NCI-H2196 (cell line): Measurements from ENCODE around the gene SPATA16.

Experiments used
- DNase-seq: peaks from one replicate; lab custom pipeline; 2025; ENCODE audit not compliant: unreplicated experiment; lab: John Stamatoyannopoulos, UW

SPATA16 gene

GRCh38 chr3:172958565-172958964, 182.5 kb downstream of the SPATA16 start:
- DNase-seq, result no peak

GRCh38 chr3:172953571-172953970, 187.5 kb downstream of the SPATA16 start:
- no peak for DNase-seq

GRCh38 chr3:172951511-172951910, 189.5 kb downstream of the SPATA16 start:
- DNase-seq, result no peak

DNA sequence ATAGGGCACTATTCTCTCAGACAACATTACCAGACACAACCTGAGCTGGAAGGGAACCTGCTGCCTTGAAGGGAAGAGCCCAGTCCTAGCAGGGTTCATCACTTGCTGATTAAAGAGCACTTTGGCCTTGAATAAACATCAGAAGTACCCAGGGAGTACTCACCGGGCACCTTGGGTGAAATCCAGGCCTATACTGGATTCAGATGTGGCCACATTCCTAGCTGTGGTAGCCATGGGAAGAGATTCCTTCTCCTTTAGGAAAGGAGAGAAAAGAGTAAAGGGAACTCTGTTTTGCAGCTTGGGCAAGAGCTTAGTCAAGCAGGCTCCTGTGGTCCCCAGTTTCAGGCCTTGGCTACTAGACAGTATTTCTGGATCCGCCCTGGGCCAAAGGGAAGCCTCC, 195.0 kb downstream of the SPATA16 start:
- peak; percentile 17 for DNase-seq

DNA sequence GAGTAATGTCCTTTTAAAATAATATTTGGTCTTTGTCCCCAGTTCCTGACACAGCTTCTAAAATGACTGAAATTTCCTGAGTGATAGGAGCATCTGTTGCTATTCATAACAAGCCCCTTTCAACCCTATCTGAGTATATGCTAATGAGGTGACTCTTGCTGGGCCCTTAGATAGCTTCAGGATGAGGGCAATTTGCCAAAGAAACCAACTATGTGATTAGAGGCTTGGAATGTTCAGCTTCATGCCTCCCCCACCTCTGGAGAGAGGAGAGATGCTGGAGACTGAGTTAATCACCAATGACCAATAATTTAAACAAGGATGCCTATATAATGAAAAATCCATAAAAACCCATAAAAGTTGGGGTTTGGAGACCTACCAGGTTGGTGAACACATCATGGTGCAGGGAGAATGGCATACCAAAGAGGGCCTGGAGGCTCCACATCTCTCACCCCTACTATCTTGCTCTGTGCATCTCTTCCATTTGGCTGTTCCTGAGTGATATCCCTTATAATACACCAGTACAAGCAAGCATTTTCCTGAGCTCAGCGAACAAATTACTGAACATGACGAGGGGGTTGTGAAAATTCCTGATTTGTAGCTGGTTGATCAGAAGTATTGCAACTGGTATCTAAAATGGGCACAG, 201.3 kb downstream of the SPATA16 start:
- DNase-seq, result no peak

DNA sequence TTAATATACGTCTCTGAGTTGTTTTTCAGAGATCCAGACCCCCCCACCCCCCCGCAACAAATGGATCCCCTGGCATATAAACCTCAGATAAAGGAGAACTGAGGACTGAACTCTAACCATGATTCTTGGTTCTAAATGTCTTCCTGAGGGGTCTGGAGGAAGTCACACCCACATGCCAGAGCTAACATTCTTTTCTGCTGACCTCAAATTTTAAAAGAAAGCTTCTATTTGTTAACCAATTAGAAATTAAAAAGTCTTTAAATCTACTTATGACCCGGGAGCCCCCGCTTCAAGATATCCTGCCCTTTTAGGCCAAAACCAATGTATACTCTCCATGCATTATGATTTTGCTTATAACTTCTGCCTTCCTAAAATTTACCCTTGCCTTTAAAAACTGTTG, 202.2 kb downstream of the SPATA16 start:
- no peak for DNase-seq

- DNase-seq, result no peak
These were observed 209.2 kb downstream of the SPATA16 start for GRCh38 chr3:172931746-172932285.

GRCh38 chr3:172929451-172929850, 211.6 kb downstream of the SPATA16 start:
- no peak for DNase-seq

DNA sequence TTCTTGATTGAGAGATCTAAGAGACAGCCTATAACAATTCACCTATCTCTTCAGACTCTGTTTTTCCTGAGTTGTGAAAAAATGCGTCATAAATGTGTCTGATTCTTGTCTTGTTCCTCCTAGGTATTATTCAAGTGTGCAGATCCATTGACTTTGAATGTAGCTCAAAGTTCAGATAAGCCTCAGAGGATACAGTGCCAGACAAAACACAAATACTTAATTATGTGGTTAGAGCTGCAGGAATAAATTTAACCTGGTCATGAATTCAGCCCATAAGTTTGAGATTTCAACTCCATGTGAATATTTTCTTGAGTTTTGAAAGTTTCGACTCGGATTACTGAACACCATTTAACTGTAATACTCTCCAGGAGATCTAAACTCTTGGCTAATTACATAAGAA, 216.5 kb downstream of the SPATA16 start:
- no peak for DNase-seq

DNA sequence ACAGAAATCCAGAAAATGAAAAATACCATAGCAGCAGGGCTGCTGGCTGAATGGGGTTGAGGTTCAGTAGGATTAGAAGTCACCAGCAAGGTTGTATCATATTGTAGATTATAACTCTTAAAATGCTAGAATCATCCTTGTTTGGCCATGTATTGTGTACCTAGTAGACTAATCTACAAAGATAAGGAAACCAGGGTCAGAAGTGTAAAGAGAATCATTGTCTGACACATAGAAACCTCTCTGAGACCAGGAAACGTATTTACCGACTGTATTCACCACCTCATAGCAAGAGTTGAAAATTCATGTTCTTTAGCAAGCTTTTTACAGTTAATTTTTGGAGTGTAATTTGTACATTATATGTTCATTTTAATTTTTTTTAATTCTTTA, 221.7 kb downstream of the SPATA16 start:
- no peak for DNase-seq

DNA sequence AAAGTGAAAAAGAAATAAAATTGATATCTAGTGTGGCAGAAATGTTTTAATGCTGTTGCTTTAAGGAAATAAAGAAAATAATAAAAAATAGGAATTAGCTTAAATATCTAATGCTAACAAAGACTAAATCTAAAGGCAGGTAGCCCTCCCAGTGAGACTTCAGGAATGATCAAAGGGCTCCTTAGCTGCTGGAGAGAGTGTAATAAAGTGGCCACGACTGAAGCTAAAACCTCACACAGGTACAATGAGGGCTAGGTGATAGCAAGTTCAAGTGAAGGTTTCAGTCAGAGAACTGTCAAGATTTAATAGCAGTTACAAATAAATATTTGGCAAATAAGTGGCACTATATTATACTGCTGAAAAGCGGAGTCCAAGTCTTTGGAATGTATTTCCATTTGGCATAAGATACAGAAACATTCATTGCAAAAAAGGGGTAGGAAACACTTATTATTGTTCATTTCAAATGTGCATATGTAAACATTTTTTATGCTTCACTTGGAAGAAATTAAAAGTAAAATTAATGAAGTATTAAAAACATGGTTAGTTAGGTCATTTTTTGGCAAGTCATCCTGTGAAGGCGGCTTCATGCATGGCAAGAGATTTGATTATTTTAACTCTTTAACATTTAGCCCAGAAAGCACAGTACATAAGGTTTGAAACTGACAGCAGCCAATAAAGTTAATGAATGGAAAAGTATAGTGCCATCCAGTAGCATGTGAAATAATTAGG, 222.3 kb downstream of the SPATA16 start:
- DNase-seq, result no peak

- DNase-seq, result peak; percentile 51
These were observed 222.9 kb downstream of the SPATA16 start for GRCh38 chr3:172918165-172918564.

GRCh38 chr3:172915911-172916514, 225.0 kb downstream of the SPATA16 start:
- peak; percentile 77 for DNase-seq

DNA sequence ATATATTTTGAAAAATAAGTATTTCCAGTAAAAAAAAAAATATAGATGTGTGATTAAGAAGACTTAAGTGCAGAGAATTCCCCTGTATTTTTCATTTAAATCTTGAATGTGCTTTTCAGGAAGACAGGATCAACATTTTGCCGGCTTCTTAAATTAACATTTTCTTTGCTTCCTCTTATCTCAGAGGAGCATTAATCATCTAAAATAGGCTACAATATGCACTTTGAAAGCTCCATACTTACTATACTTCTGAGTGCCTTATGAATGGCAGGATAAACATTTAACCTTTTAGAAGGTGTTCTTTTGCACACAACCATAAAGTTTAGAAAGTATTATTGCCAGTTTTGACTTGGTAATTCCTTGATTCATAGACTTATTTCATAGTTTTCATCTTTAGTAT, 226.2 kb downstream of the SPATA16 start:
- DNase-seq, result no peak

- no peak for DNase-seq
These were observed 227.0 kb downstream of the SPATA16 start for GRCh38 chr3:172913911-172914655.

DNA sequence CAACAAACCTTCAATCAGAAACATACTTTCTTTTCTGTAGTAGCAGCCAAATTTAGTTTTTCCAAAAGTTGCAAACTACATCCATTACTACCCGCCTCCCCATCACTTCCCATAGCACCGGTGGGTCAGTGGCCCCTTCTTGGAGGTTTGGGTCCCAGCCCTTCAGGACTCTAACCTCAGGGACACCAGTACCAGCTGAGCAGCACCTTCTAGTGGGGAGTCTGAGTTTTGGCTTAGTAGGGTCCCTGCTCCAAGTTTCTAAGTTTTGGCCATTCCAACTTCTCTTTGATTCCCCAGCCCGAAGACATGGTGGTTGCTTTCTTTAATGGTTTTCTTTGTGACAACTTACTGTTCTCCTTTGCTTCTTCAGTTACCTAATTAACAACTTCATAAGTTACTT, 229.9 kb downstream of the SPATA16 start:
- no peak for DNase-seq

DNA sequence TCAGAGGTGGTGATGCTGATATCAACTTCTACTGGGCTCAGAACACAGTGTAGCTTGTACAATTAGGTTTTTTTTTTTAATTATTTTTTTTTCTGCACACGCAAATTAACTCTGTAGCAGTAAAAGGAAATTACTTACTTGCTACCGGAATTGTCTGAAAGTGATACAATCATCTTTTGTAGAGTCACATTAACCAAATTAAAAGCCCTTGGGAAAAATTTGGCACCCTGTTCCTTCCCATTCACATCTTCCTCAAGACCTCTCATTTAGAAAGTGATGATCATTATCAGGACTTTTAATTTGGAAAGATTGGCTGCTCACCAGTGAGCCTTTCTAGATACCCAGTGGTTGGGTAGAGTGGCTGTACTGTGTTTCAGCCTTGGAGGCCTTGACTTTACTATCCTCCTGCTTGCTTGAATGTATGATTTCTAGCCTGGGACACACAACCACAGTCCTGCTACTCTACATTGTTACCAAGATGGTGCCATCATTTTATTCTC, 232.2 kb downstream of the SPATA16 start:
- DNase-seq, result no peak

DNA sequence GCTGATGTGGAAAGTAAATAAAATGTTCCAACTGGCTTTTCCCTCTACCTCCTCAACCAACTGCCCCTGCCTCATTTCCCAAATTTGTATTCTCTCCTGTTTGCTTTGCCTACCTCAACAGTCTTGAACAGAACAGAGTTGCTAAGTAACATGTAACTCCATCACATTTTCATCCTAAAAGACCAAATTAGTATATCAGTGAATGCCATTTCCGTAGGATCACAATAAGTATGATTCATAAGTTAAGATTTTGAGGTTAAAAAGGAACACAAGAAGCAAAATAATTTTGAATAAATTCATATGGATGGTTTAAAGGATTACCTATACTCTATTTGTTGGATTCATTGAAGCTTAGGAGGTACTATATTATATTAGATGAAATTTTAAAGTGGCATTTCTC, 235.6 kb downstream of the SPATA16 start:
- no peak for DNase-seq

GRCh38 chr3:172904711-172905373, 236.2 kb downstream of the SPATA16 start:
- DNase-seq, result no peak

- DNase-seq, result peak; percentile 19
These were observed 237.3 kb downstream of the SPATA16 start for GRCh38 chr3:172903642-172904320.
